G401.6 (cell line): Measurements from ENCODE around the gene AP5B1.
"Not testable (repeated sequence)": the region's sequence is repeated elsewhere in the genome, so short reads cannot be mapped to it uniquely, and the experiment has no call there.

Experiments used
- FAIRE-seq: peaks from 2 replicates; lab custom pipeline; 2012; peaks lifted over from hg19 to GRCh38; lab: Jason Lieb, UNC

AP5B1 gene

GRCh38 chr11:65786008-65786785, 5.4 kb upstream of the AP5B1 start:
- FAIRE-seq: no peak

- no peak for FAIRE-seq
Measured at GRCh38 chr11:65785319-65786007, 4.7 kb upstream of the AP5B1 start.

GRCh38 chr11:65782816-65783228, 2.0 kb upstream of the AP5B1 start:
- FAIRE-seq: no peak

- FAIRE-seq: no peak
Measured at GRCh38 chr11:65781962-65782815, 1.4 kb upstream of the AP5B1 start.

- FAIRE-seq: no peak
Measured at GRCh38 chr11:65781152-65781961, 581 bp upstream of the AP5B1 start.

- no peak for FAIRE-seq
Measured at GRCh38 chr11:65779919-65780769, 632 bp downstream of the AP5B1 start.

- no peak for FAIRE-seq
Measured at GRCh38 chr11:65779669-65779918, 1.2 kb downstream of the AP5B1 start.

- FAIRE-seq: no peak
Measured at GRCh38 chr11:65778901-65779668, 1.7 kb downstream of the AP5B1 start.

- no peak for FAIRE-seq
Measured at GRCh38 chr11:65778431-65778900, 2.3 kb downstream of the AP5B1 start.

GRCh38 chr11:65777821-65778361, 2.9 kb downstream of the AP5B1 start:
- FAIRE-seq: no peak

GRCh38 chr11:65777241-65777640, 3.5 kb downstream of the AP5B1 start:
- no peak for FAIRE-seq

GRCh38 chr11:65776710-65777141, 4.0 kb downstream of the AP5B1 start:
- FAIRE-seq: no peak

- FAIRE-seq: no peak
Measured at GRCh38 chr11:65776196-65776595, 4.6 kb downstream of the AP5B1 start.

GRCh38 chr11:65774525-65775306, 6.1 kb downstream of the AP5B1 start:
- FAIRE-seq: no peak

- no peak for FAIRE-seq
Measured at GRCh38 chr11:65773784-65774411, 6.9 kb downstream of the AP5B1 start.

- no peak for FAIRE-seq
Measured at GRCh38 chr11:65771589-65772112, 9.1 kb downstream of the AP5B1 start.

- no peak for FAIRE-seq
Measured at GRCh38 chr11:65770951-65771567, 9.7 kb downstream of the AP5B1 start.

GRCh38 chr11:65767806-65768205, 13.0 kb downstream of the AP5B1 start:
- not testable (repeated sequence) for FAIRE-seq
